Stimulated activated CD8-positive, alpha-beta memory T cell treated with anti-CD3 and anti-CD28 coated beads, Interleukin-4, amount 100 ng/mL, for 24 hours (primary cell): ENCODE results near the gene GRK1.

Source experiments
- DNase-seq: peaks from one replicate; pipeline ENCODE4 v3.0.0-alpha.2; 2020; ENCODE audit warnings: low read depth

The GRK1 gene

GRCh38 chr13:113632706-113633484, 34.1 kb upstream of the GRK1 start:
- DNase-seq: no peak

- DNase-seq: no peak
Measured at GRCh38 chr13:113633485-113633873, 33.5 kb upstream of the GRK1 start.

- no peak for DNase-seq
Measured at GRCh38 chr13:113634279-113635047, 32.6 kb upstream of the GRK1 start.

GRCh38 chr13:113635048-113635420, 32.0 kb upstream of the GRK1 start:
- no peak for DNase-seq

- DNase-seq: no peak
Measured at GRCh38 chr13:113635709-113636108, 31.3 kb upstream of the GRK1 start.

- DNase-seq: no peak
Measured at GRCh38 chr13:113636266-113636963, 30.6 kb upstream of the GRK1 start.

- no peak for DNase-seq
Measured at GRCh38 chr13:113637262-113638160, 29.5 kb upstream of the GRK1 start.

- DNase-seq: no peak
Measured at GRCh38 chr13:113638173-113638746, 28.8 kb upstream of the GRK1 start.

- DNase-seq: no peak
Measured at GRCh38 chr13:113638806-113639205, 28.2 kb upstream of the GRK1 start.

- DNase-seq: no peak
Measured at GRCh38 chr13:113639616-113640262, 27.3 kb upstream of the GRK1 start.

- DNase-seq: no peak
Measured at GRCh38 chr13:113641426-113641825, 25.6 kb upstream of the GRK1 start.

GRCh38 chr13:113642563-113642962, 24.5 kb upstream of the GRK1 start:
- DNase-seq: no peak

- DNase-seq: no peak
Measured at GRCh38 chr13:113643593-113643992, 23.4 kb upstream of the GRK1 start.

GRCh38 chr13:113644800-113645199, 22.2 kb upstream of the GRK1 start:
- no peak for DNase-seq

- no peak for DNase-seq
Measured at GRCh38 chr13:113645329-113645728, 21.7 kb upstream of the GRK1 start.

GRCh38 chr13:113646376-113646775, 20.6 kb upstream of the GRK1 start:
- DNase-seq: no peak

GRCh38 chr13:113646921-113647340, 20.1 kb upstream of the GRK1 start:
- DNase-seq: no peak

GRCh38 chr13:113647351-113648215, 19.4 kb upstream of the GRK1 start:
- no peak for DNase-seq

- no peak for DNase-seq
Measured at GRCh38 chr13:113648216-113648610, 18.8 kb upstream of the GRK1 start.

GRCh38 chr13:113649212-113649611, 17.8 kb upstream of the GRK1 start:
- no peak for DNase-seq
